Measurements from ENCODE around the gene PPM1H.

The PPM1H gene

DNA sequence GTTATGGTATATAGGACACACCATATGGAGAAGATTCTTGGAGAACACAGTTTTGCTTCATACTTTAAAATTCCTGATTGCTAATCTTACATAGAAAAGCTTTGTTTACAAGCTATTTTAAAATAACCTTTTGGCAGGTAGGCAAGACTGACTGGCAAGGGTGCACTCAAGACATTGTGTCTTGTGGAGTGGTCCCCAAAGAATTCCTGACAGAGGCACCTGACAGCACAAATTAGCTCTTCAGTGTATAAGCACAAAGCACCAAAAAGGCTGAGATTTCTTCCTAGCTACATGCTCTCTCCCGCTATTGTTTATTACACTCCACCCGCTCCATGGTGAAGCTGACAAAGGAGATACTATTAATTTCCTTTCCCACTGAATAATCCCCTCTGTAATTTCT is 329.0 kb downstream of the PPM1H start:
- DNase-seq (ENCODE audit: low read depth), result no peak
- TF ChIP-seq, protein P1, sequence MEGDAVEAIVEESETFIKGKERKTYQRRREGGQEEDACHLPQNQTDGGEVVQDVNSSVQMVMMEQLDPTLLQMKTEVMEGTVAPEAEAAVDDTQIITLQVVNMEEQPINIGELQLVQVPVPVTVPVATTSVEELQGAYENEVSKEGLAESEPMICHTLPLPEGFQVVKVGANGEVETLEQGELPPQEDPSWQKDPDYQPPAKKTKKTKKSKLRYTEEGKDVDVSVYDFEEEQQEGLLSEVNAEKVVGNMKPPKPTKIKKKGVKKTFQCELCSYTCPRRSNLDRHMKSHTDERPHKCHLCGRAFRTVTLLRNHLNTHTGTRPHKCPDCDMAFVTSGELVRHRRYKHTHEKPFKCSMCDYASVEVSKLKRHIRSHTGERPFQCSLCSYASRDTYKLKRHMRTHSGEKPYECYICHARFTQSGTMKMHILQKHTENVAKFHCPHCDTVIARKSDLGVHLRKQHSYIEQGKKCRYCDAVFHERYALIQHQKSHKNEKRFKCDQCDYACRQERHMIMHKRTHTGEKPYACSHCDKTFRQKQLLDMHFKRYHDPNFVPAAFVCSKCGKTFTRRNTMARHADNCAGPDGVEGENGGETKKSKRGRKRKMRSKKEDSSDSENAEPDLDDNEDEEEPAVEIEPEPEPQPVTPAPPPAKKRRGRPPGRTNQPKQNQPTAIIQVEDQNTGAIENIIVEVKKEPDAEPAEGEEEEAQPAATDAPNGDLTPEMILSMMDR (IDR thresholded peaks at IDR 0.05; ENCODE audit: insufficient read depth, low read depth, low read length, missing control alignments), result no peak
- no peak overlapping the region for H3K4me3 ChIP-seq (ENCODE audit: low read length)

DNA sequence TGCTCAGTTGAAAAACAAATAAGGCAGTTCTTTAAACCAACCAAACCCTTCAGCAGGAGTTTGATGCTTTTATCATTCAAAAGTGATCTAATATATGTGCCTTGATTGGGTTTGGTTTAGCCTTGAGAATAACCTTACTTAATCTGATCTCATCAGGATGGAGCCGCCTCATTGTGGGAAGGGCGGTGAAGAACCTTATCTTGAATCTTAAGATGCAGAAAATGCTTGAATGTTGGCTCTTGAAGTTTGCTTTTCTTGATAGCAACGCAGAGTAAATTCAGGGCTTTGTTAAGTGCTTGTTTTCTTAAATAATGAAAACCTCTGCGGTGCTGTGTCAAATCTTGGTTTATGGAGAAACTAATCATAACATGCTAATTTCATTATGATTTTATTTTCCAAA is 330.1 kb downstream of the PPM1H start:
- DNase-seq (ENCODE audit: low read depth), result peak; percentile 11
- TF ChIP-seq, protein P1 (IDR thresholded peaks at IDR 0.05; ENCODE audit: insufficient read depth, low read depth, low read length, missing control alignments), result no peak
- H3K4me3 ChIP-seq (ENCODE audit: low read length), result no peak overlapping the region

DNA sequence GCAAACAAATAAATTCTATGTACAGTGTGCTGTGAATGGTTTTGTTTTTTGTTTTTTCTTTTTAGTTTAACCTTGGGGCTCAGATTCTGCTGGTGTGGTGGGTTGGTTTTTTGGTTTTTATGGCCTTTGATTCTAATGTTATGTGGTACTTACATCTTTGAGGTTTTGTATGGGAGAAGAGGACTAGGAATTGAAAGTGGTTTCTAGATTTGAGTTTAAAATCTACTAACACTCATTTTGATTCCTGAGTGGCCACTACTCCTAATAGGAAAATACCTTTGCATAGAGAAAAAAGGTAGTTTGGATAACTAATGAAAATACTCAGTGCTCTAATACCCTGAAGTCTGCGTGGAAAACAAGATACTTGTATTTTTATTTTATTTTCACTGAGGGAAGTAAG is 330.6 kb downstream of the PPM1H start:
- DNase-seq (ENCODE audit: low read depth), result no peak
- H3K4me3 ChIP-seq (ENCODE audit: low read length), result no peak overlapping the region
- TF ChIP-seq, protein P1 (IDR thresholded peaks at IDR 0.05; ENCODE audit: insufficient read depth, low read depth, low read length, missing control alignments), result no peak

DNA sequence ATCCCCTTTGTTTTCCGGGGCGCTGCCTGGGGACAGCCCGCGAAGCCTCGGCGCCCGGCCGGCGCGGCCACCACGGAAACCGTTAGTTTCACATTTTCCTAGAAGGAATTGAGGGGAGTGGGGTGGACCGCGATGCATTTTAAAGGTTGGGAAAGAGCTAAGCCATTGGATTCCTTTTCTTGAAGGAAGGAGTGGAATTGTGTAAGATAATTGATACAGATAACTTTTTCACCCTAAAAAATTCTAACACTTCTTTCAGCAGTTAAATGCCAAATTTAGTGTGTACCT is 331.2 kb downstream of the PPM1H start:
- no peak for DNase-seq (ENCODE audit: low read depth)
- TF ChIP-seq, protein P1 (IDR thresholded peaks at IDR 0.05; ENCODE audit: insufficient read depth, low read depth, low read length, missing control alignments), result no peak
- peak overlapping the region; percentile 70 for H3K4me3 ChIP-seq (ENCODE audit: low read length)

DNA sequence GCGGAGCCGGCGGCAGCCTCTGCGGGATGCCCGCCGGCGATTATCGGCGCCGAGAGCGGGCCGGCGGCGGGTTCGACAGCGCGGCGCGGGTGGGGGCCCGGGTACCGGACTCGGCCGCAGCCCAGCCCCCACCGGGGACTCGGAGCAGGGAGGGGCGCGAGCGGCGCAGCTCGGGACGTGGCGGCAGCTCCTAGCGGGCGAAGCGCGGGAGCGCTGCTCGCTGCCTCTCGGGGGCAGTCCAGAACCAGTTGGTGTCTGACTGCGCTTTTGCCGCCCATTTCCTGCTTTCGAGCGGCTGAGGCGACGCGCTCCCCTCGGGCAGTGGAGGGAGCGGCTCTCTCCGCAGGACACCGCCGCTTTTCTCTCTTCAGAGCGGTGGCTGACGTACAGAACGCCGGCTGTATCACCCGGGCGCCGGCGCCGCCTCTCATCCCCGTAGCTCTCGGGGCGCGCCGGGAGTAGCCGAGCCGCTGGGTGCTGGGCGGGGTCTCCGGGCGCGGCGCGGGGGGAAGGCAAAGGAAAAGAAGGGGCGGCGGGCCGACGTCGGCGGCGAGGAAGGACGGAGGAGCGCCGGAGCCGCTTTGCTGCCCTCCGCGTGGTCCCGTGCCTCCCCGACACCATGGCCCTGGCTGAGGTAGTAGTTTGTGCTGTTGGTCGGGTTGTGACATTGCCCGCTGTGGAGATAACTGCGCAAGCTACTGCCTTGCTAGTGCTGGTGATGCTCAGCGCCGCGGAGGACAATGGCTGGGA is 331.7 kb downstream of the PPM1H start:
- peak; percentile 91 for DNase-seq (ENCODE audit: low read depth)
- peak overlapping the region; percentile 70 for H3K4me3 ChIP-seq (ENCODE audit: low read length)
- TF ChIP-seq, protein P1 (IDR thresholded peaks at IDR 0.05; ENCODE audit: insufficient read depth, low read depth, low read length, missing control alignments), result peak; percentile 49

DNA sequence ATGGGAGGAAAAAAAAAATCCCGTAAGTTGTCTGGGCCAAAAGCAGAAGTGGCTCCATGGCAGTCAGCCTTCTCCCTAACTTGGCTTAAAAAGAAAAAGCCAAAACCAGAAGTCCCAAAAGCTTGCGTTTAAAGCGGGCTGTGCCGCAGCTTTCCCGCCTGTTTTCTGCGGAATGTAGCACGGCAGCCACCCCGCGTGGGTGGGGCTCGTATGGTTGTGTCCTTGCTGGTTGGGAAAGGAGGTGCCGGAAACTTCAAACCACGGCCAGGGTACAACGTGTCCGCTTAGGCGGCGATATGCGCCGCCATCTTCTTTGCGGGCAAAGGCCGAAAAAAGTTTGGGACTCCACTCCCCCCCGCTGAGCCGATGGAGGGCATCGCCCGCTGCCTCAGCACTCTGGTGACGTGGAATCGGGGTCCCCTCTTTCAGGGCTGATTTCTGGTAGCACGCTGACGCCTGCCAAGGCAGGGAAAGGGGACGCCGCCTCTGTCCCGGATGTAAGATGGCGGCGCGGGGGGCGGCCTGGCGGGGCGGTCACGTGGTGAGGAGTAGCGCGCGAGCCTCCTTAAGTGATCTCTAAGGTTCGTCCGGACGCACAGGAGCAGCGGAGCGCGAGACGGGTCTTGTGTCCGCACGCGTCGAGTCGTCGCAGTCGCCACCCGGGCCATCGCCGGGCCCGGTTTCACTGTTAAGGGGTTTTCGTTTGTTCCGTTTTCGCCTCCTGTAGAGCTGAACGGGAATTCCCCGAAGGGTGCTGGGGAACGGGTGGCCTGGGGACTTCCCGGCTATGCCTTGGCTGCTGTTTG is 332.5 kb downstream of the PPM1H start:
- peak; percentile 86 for DNase-seq (ENCODE audit: low read depth)
- peak overlapping the region; percentile 70 for H3K4me3 ChIP-seq (ENCODE audit: low read length)
- TF ChIP-seq, protein P1 (IDR thresholded peaks at IDR 0.05; ENCODE audit: insufficient read depth, low read depth, low read length, missing control alignments), result no peak

Data from epithelial cell of esophagus (primary cell).